Activated CD8-positive, alpha-beta memory T cell treated with anti-CD3 and anti-CD28 coated beads for 1 hour (primary cell): ENCODE measurements around the gene ARHGEF16.

Experiments
- DNase-seq, 2 donors: peaks; one replicate each; pipeline ENCODE4 v3.0.0-alpha.2; 2020; ENCODE audit warnings: low read depth in 1 of 2; ENCODE audit errors: extremely low read depth in 1 of 2

Gene ARHGEF16

GRCh38 chr1:3455670-3456448, 1.4 kb downstream of the ARHGEF16 start:
- no peak for DNase-seq

GRCh38 chr1:3456449-3456963, 2.0 kb downstream of the ARHGEF16 start:
- no peak for DNase-seq

- DNase-seq = no peak
These were observed 2.8 kb downstream of the ARHGEF16 start for GRCh38 chr1:3456964-3457909.

GRCh38 chr1:3457910-3458883, 3.7 kb downstream of the ARHGEF16 start:
- no peak for DNase-seq

- no peak for DNase-seq
These were observed 4.8 kb downstream of the ARHGEF16 start for GRCh38 chr1:3459051-3459908.

GRCh38 chr1:3459940-3460671, 5.6 kb downstream of the ARHGEF16 start:
- DNase-seq = no peak

GRCh38 chr1:3460672-3461131, 6.2 kb downstream of the ARHGEF16 start:
- no peak for DNase-seq

GRCh38 chr1:3461238-3461933, 6.9 kb downstream of the ARHGEF16 start:
- no peak for DNase-seq

- no peak for DNase-seq
These were observed 7.4 kb downstream of the ARHGEF16 start for GRCh38 chr1:3461934-3462275.

- DNase-seq = no peak
These were observed 8.0 kb downstream of the ARHGEF16 start for GRCh38 chr1:3462356-3463012.

GRCh38 chr1:3463013-3463385, 8.5 kb downstream of the ARHGEF16 start:
- no peak for DNase-seq

GRCh38 chr1:3463408-3463863, 9.0 kb downstream of the ARHGEF16 start:
- DNase-seq = no peak

- DNase-seq = no peak
These were observed 9.6 kb downstream of the ARHGEF16 start for GRCh38 chr1:3463891-3464648.

- no peak for DNase-seq
These were observed 10.2 kb downstream of the ARHGEF16 start for GRCh38 chr1:3464649-3465025.

- DNase-seq = no peak
These were observed 10.8 kb downstream of the ARHGEF16 start for GRCh38 chr1:3465091-3465934.

- no peak for DNase-seq
These were observed 11.5 kb downstream of the ARHGEF16 start for GRCh38 chr1:3465935-3466321.
